Erythroblast (primary cell): ENCODE measurements around the gene METTL27.

Experiments used
- GATA1 ChIP-seq: IDR thresholded peaks from 2 replicates; pipeline ENCODE4 v1.6.1; 2011; ENCODE audit warnings: low read depth, mild to moderate bottlenecking, control low read depth, low read length, moderate library complexity
- POLR2A ChIP-seq: IDR thresholded peaks from 2 replicates; pipeline ENCODE4 v1.6.1; 2011; ENCODE audit warnings: mild to moderate bottlenecking, low read length

DNA sequence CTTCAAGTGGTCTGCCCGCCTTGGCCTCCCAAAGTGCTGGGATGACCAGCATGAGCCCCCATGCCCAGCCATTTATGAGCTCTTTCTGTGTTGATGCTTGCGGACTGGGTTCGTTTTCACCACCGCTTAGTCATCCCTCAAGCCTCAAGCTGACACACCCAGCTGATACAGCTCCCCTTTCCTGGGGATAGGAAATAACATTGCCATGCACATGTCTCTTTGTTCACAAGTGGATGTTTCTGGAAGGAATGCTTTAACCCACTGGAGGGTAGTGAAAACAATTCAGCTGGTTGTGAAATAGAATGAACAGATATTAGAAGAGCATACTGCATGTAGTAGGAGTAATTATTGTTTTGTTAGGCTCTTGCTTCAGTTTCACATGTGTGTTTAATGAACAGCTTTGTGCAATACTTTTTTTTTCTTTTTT is 8.5 kb upstream of the METTL27 start:
- TF ChIP-seq POLR2A (no peak), GATA1 (no peak)
